ENCODE results near the gene UNC13D.
A peak's percentile ranks its signal among the peaks of the same experiment; 100 is the strongest.

UNC13D gene

DNA sequence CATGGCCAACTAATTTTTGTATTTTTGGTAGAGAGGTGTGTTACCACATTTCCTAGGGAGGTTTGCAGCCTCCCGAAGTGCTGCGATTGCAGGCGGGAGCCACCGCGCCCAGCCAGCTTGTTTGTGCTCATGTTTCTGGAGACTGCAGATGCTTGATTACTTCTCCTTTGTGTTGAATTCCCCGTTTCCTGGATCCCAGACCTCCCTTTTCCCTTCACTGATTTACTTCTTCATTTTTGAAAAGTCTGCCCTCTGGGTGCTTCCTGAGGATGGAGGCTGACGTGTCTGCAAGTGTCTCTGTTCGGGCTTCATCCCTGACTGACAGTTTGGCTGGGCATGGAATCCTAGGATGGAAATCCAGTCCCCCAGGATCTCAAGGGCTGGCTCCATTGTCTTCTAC is 41.2 kb upstream of the UNC13D start:
- TF ChIP-seq POLR2AphosphoS5 (IDR thresholded peaks at IDR 0.05; ENCODE audit: low read depth, low read length) = no peak
- no peak for TF ChIP-seq TAF1 (IDR thresholded peaks at IDR 0.05; ENCODE audit: low read depth, low read length)
- TF ChIP-seq POU2F2 (IDR thresholded peaks at IDR 0.05; ENCODE audit: low read depth, low read length) = no peak
- TF ChIP-seq PAX5 (IDR thresholded peaks at IDR 0.05; ENCODE audit: insufficient read depth, low read length, severe bottlenecking) = no peak
- TF ChIP-seq POLR2A (IDR thresholded peaks at IDR 0.05; ENCODE audit: low read depth, low read length) = no peak
- no peak for TF ChIP-seq SPI1 (IDR thresholded peaks at IDR 0.05; ENCODE audit: low read depth, low read length)
- no peak for FAIRE-seq
- DNase-seq (ENCODE audit: insufficient read length, low spot score) = no peak

DNA sequence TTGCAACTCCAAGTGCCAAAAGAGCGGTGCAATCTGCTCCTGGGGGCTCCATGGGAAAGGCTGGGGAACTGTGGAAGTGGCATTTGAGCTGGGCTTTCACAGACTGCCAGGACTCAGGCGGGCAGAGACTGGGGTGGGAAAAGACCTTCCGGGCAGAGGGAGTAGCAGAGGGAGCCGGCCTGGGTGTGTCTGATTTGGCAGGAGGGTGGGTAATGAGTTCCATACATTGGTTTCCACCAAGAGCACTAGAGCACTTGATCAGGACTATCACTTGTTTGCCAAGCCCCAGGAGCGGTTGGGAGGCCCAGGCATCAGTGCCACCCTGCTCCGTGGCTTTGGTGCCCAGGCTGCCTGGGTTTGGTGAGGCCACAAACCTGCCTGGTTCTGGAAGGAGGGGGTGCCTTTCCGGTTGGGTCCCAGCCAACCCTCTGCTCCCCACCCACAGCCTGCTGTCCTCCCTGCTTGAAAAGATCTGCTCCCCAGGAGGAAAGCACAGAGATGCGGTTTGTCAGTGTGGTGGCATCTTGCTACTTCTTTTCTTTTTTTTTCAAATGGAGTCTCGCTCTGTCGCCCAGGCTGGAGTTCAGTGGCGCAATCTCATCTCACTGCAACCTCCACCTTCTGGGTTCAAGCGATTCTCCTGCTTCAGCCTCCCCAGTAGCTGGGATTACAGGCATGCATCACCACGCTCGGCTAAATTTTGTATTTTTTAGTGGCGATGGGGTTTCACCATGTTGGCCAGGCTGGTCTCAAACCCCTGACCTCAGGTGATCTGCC is 37.7 kb upstream of the UNC13D start:
- FAIRE-seq = no peak
- TF ChIP-seq POLR2A (IDR thresholded peaks at IDR 0.05; ENCODE audit: low read depth, low read length) = no peak
- TF ChIP-seq POU2F2 (IDR thresholded peaks at IDR 0.05; ENCODE audit: low read depth, low read length) = no peak
- TF ChIP-seq PAX5 (IDR thresholded peaks at IDR 0.05; ENCODE audit: insufficient read depth, low read length, severe bottlenecking) = no peak
- no peak for TF ChIP-seq TAF1 (IDR thresholded peaks at IDR 0.05; ENCODE audit: low read depth, low read length)
- TF ChIP-seq SPI1 (IDR thresholded peaks at IDR 0.05; ENCODE audit: low read depth, low read length) = no peak
- no peak for TF ChIP-seq POLR2AphosphoS5 (IDR thresholded peaks at IDR 0.05; ENCODE audit: low read depth, low read length)
- no peak for DNase-seq (ENCODE audit: insufficient read length, low spot score)

- FAIRE-seq = no peak
- DNase-seq (ENCODE audit: insufficient read length, low spot score) = no peak
- TF ChIP-seq TAF1 (IDR thresholded peaks at IDR 0.05; ENCODE audit: low read depth, low read length) = no peak
- TF ChIP-seq SPI1 (IDR thresholded peaks at IDR 0.05; ENCODE audit: low read depth, low read length) = no peak
- TF ChIP-seq POLR2A (IDR thresholded peaks at IDR 0.05; ENCODE audit: low read depth, low read length) = no peak
- TF ChIP-seq POLR2AphosphoS5 (IDR thresholded peaks at IDR 0.05; ENCODE audit: low read depth, low read length) = no peak
- no peak for TF ChIP-seq POU2F2 (IDR thresholded peaks at IDR 0.05; ENCODE audit: low read depth, low read length)
- TF ChIP-seq PAX5 (IDR thresholded peaks at IDR 0.05; ENCODE audit: insufficient read depth, low read length, severe bottlenecking) = no peak
Observed at GRCh38 chr17:75880266-75880665, 36.1 kb upstream of the UNC13D start.

DNA sequence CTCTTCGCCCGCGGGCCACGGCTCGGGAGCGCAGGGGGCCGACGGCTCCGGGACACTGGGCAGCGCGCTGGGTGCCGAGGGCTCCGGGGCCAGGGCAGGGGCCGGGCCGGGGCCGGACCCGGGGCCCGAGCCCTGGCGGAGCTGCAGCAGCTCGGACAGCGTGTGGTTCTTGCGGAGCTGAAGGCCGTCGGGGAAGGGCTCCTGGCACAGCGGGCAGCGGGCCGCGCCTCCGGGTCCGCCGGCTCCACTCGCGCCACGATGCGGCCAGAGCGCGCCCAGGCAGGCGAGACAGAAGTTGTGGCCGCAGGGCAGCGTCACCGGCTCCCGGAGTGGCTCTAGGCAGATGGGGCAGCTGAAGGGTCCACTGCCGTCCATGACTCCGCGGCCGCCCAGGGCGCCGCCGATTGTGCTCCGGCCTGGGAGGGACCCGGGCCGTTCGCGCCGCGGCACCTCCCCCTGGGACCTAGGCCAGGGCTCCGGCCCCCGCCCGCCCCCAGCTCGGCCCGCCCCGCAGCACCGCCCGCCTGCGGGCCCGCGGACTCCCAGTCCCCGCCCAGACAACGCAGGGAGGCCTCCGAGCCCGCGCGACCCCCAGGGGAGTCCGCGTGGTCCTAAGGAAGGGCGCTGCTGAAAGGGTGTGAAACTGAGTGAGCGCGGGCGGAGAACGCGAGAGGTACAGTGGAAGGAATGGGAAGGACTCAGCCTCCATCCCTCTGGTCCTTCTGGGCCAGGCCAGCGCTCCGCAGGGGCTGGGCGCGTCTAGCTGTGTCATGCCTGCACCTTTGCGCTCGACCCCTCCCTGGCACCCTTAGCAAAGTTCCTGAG is 34.2 kb upstream of the UNC13D start, which contains the start of gene TRIM47:
TRIM47 (minus strand) TSS at position 408 of the 825 bp plus-strand sequence; CDS start at position 375, 33 bp downstream.
- DNase-seq (ENCODE audit: insufficient read length, low spot score) (no peak), FAIRE-seq (no peak)
- TF ChIP-seq PAX5 (IDR thresholded peaks at IDR 0.05; ENCODE audit: insufficient read depth, low read length, severe bottlenecking) (no peak), SPI1 (IDR thresholded peaks at IDR 0.05; ENCODE audit: low read depth, low read length) (no peak), TAF1 (IDR thresholded peaks at IDR 0.05; ENCODE audit: low read depth, low read length) (no peak), POLR2AphosphoS5 (IDR thresholded peaks at IDR 0.05; ENCODE audit: low read depth, low read length) (no peak), POLR2A (IDR thresholded peaks at IDR 0.05; ENCODE audit: low read depth, low read length) (no peak), POU2F2 (IDR thresholded peaks at IDR 0.05; ENCODE audit: low read depth, low read length) (no peak)

- TF ChIP-seq PAX5 (IDR thresholded peaks at IDR 0.05; ENCODE audit: insufficient read depth, low read length, severe bottlenecking) = no peak
- TF ChIP-seq TAF1 (IDR thresholded peaks at IDR 0.05; ENCODE audit: low read depth, low read length) = no peak
- TF ChIP-seq POLR2AphosphoS5 (IDR thresholded peaks at IDR 0.05; ENCODE audit: low read depth, low read length) = no peak
- no peak for TF ChIP-seq SPI1 (IDR thresholded peaks at IDR 0.05; ENCODE audit: low read depth, low read length)
- no peak for TF ChIP-seq POLR2A (IDR thresholded peaks at IDR 0.05; ENCODE audit: low read depth, low read length)
- TF ChIP-seq POU2F2 (IDR thresholded peaks at IDR 0.05; ENCODE audit: low read depth, low read length) = no peak
- no peak for DNase-seq (ENCODE audit: insufficient read length, low spot score)
- peak; percentile 83 for FAIRE-seq
Observed at GRCh38 chr17:75877752-75878173, 33.6 kb upstream of the UNC13D start.

DNA sequence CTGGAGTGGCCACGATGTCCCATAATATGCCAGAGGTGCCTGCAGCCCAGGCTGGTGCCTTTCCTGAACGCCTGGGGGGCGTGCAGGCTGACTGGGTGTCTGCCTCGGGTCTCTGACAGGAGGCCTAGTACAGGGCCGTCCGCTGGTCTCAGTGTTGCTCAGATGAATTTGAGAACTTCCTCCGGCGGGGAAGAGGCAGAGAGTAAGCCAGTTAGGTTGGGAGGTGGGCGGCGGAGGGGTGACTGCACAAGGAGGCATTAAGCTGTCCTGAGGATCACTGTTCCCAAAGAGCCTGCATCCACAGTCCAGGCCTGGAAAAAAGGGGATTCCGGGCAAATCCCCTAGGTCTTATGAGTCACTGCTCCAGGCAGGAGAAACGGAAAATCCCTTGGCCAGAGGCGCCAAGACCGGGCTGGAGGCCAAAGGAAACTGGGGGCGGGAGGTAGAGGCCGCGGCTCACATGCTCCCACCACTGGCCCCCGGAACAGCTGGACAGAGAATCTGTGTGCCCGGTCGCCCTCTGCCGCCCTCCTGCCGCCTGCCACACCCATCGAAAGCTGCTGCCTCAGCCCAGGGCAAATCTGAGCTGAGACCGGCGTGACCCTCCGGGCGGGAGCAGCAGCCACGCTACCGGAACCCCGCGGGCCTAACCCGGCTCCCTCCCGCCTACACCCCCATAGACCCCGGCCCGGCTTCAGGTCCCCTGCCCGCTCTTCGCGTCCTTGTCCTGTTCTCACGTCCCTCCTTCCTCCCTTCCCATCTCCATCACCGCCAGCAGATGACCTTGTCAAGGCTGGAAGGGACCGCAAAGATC is 32.9 kb upstream of the UNC13D start:
- no peak for FAIRE-seq
- DNase-seq (ENCODE audit: insufficient read length, low spot score) = no peak

DNA sequence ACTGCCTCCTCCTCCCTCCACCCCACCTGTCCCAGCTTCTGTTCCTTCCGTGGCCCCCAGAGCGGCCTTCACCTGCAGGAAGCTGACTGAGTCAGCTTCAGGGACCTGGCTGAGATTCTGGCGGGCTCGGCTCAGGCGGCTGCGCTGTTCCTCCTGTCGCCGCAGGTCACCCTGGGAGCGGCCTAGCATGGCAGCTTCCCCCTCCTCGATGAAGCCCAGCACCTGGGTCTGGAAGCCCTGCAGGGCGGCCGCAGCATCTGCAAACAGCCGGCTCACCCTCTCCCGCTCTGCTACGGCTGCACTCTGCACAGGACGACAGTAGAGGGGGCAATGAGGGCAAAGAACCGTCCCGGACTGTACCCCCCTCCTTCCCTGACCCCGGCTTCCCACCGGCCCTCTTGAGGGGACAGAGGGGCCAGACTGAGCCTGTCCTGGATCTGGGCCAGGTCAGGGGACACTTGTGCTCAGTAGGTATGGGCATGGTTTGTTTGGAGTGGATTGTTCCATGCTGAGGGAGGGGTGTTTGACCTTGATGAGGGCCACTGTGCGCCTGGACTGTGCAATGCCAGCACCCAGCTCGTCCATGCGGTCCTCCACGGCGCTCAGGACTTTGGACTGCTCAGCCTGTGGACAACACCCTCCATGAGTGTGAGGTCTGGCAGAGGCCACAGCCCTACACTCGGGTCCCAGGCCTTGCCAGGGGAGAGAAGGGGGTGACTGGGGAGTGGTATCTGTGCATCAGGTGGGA is 32.2 kb upstream of the UNC13D start:
- TF ChIP-seq POU2F2 (IDR thresholded peaks at IDR 0.05; ENCODE audit: low read depth, low read length) (no peak), TAF1 (IDR thresholded peaks at IDR 0.05; ENCODE audit: low read depth, low read length) (no peak), POLR2A (IDR thresholded peaks at IDR 0.05; ENCODE audit: low read depth, low read length) (no peak)
- FAIRE-seq (peak; percentile 77), DNase-seq (ENCODE audit: insufficient read length, low spot score) (no peak)

More for the DNA sequence above, 32.9 kb upstream of the UNC13D start:
- no peak for TF ChIP-seq POLR2A (IDR thresholded peaks at IDR 0.05; ENCODE audit: low read depth, low read length)
- no peak for TF ChIP-seq SPI1 (IDR thresholded peaks at IDR 0.05; ENCODE audit: low read depth, low read length)
- no peak for TF ChIP-seq PAX5 (IDR thresholded peaks at IDR 0.05; ENCODE audit: insufficient read depth, low read length, severe bottlenecking)
- TF ChIP-seq POU2F2 (IDR thresholded peaks at IDR 0.05; ENCODE audit: low read depth, low read length) = no peak
- no peak for TF ChIP-seq POLR2AphosphoS5 (IDR thresholded peaks at IDR 0.05; ENCODE audit: low read depth, low read length)
- TF ChIP-seq TAF1 (IDR thresholded peaks at IDR 0.05; ENCODE audit: low read depth, low read length) = no peak

GRCh38 chr17:75875940-75876189 is 31.7 kb upstream of the UNC13D start:
- TF ChIP-seq POLR2AphosphoS5 (IDR thresholded peaks at IDR 0.05; ENCODE audit: low read depth, low read length) (no peak), TAF1 (IDR thresholded peaks at IDR 0.05; ENCODE audit: low read depth, low read length) (no peak), POU2F2 (IDR thresholded peaks at IDR 0.05; ENCODE audit: low read depth, low read length) (no peak), PAX5 (IDR thresholded peaks at IDR 0.05; ENCODE audit: insufficient read depth, low read length, severe bottlenecking) (no peak), POLR2A (IDR thresholded peaks at IDR 0.05; ENCODE audit: low read depth, low read length) (no peak)
- DNase-seq (ENCODE audit: insufficient read length, low spot score) (no peak), FAIRE-seq (no peak)
